CD4-positive, CD25-positive, alpha-beta regulatory T cell (primary cell): ENCODE measurements around the gene GTF3C2. TPM values are rescaled to one million over a fixed set of nuclear protein-coding genes. Genes with fewer than 3 reads are reported as not detected.
A peak's percentile ranks its signal among the peaks of the same experiment; 100 is the strongest.

Source experiments
- ATAC-seq, 2 donors: fragments of 150-1000 bp; cut with Tn5 transposase; one replicate each; pipeline ENCODE4 v1.10.0; 2021; ENCODE audit warnings: low read depth in 2 of 2, moderate number of reproducible peaks in 2 of 2, moderate library complexity in 1 of 2
- DNase-seq, 3 donors: peaks; one replicate each; pipeline versions ENCODE4 v3.0.0 to v3.0.0-alpha.2; 2012 to 2022; ENCODE audit warnings: mixed read lengths in 1 of 3
- H3K27ac ChIP-seq: one replicate; pipeline ENCODE4 v1.7.0; 2013; ENCODE audit warnings: mild to moderate bottlenecking, low read length; ENCODE audit not compliant: insufficient read depth, poor library complexity, severe bottlenecking
- H3K27me3 ChIP-seq: one replicate; pipeline ENCODE4 v1.7.0; 2013; ENCODE audit warnings: low read length; ENCODE audit not compliant: control insufficient read depth, insufficient read depth
- H3K36me3 ChIP-seq: one replicate; pipeline ENCODE4 v1.7.0; 2013; ENCODE audit warnings: mild to moderate bottlenecking, low read length, moderate library complexity; ENCODE audit not compliant: control insufficient read depth, insufficient read depth
- H3K4me1 ChIP-seq: 2 replicates; pipeline ENCODE4 v1.7.0; 2013; ENCODE audit warnings: mild to moderate bottlenecking, low read length; ENCODE audit not compliant: insufficient read depth, control insufficient read depth, poor library complexity, severe bottlenecking
- H3K4me3 ChIP-seq: one replicate; pipeline ENCODE4 v1.7.0; 2013; ENCODE audit warnings: low read depth, mild to moderate bottlenecking, low read length, moderate library complexity
- H3K9me3 ChIP-seq, 2 experiments: 1 replicate in 1 of 2; 2 replicates in 1 of 2; pipeline ENCODE4 v1.7.0; 2013; ENCODE audit warnings: low read length in 2 of 2, mild to moderate bottlenecking in 1 of 2, moderate library complexity in 1 of 2; ENCODE audit not compliant: control insufficient read depth in 2 of 2
- H3K27ac Mint-ChIP-seq, 3 donors: one replicate each; pipeline ENCODE4 v1.8.0; 2020 to 2022; ENCODE audit warnings: mild to moderate bottlenecking in 3 of 3, mixed read lengths in 3 of 3, moderate library complexity in 2 of 3
- H3K27me3 Mint-ChIP-seq: one replicate; pipeline ENCODE4 v1.8.0; 2022; ENCODE audit warnings: mild to moderate bottlenecking, mixed read lengths
- H3K36me3 Mint-ChIP-seq: one replicate; pipeline ENCODE4 v1.8.0; 2020; ENCODE audit warnings: mixed read lengths
- H3K4me1 Mint-ChIP-seq, 4 donors: one replicate each; pipeline ENCODE4 v1.8.0; 2020 to 2022; ENCODE audit warnings: mixed read lengths in 4 of 4, mild to moderate bottlenecking in 1 of 4
- H3K4me3 Mint-ChIP-seq, 4 donors: one replicate each; pipeline ENCODE4 v1.8.0; 2020 to 2022; ENCODE audit warnings: mild to moderate bottlenecking in 4 of 4, mixed read lengths in 4 of 4, moderate library complexity in 3 of 4
- H3K9me3 Mint-ChIP-seq, 7 donors: one replicate each; pipeline ENCODE4 v1.8.0; 2020 to 2022; ENCODE audit warnings: mixed read lengths in 7 of 7, mild to moderate bottlenecking in 3 of 7, moderate library complexity in 2 of 7
- polyA plus RNA-seq, 4 donors: library from polyadenylated mRNA; unstranded; fragments of 300-500 nt; fragmentation: Illumina TruSeq; gene quantifications; one replicate each; pipeline ENCODE4 v1.2.3, GENCODE V29; 2021
- total RNA-seq: library from RNA; stranded (reverse); gene quantifications from one replicate; pipeline ENCODE4 v1.2.3, GENCODE V29; 2022

GTF3C2 gene
- total and polyA plus RNA-seq, 5 donors from 2014 or later: 27.5 to 52.8 (median 35.6) TPM

DNA sequence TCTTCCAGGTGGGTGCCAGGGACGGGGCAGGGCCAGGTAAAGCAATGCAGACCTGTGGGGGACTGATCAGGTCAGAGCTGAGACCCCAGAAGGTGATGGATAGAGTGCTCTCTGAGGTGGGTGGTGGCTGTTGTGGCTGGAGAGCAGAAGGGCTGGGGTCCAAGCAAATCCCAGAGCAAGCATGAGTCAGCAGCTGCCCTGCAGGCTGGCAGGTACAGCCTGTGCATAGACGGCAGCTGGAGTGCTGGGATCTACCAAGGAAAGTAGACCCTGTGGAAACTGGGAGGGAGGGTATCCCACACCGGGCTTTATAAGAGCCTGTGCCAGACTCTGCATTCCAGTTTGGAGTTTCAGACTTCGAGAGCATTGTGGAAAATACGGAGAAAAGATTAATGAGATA, 73.7 kb downstream of the GTF3C2 start:
- Mint-ChIP-seq H3K27ac (no peak overlapping the region), H3K4me3 (no peak overlapping the region), H3K4me1 (peaks cover 2 to 5% (median 4%) of the 10 kb centered on the region in 4 donors), H3K36me3 (no peaks in the 10 kb centered on the region), H3K9me3 (no peaks in the 10 kb centered on the region), H3K27me3 (peaks cover 32% of the 10 kb centered on the region)
- Histone ChIP-seq H3K9me3 (no peaks in the 10 kb centered on the region), H3K4me1 (no peaks in the 10 kb centered on the region), H3K27me3 (peaks cover 13% of the 10 kb centered on the region), H3K4me3 (no peak overlapping the region), H3K36me3 (no peaks in the 10 kb centered on the region), H3K27ac (no peak overlapping the region)
- DNase-seq: no peak
- no peak for ATAC-seq

DNA sequence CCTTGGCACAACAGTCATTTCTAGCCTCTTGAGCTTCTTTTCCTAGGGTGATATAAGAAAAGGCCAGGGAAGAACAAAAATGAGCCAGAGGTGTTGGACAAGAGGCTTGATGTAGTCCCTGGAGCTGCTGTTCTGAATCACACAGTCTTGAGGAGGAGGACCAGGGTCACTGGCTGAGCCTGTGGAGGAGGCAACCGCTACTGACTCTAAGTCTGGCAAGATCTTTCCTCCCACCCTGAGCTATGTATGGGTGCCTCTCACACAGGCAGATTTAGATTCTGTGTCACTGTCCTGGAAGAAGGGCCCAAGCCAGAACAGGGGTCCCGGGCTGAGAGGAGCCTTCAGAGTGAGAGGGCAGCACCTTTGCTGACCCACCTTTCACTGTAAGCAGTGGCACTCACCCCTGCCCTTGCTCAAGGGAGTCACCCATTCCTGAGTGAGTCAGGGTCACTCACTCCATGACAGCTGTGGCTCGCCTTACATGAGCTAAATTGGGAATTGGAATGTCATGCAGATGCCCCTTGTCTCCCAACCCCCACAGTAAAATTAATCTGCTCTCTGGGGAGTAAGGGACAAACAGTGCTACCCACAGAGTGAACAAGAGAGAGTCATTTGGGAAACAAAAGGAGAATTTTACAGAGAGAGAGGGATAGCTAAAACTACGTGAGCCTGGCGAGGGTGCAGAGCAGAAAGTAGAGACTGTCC, 74.6 kb downstream of the GTF3C2 start, which contains the start of gene TRIM54:
TSS of gene TRIM54 (plus strand) at position 575 of the 705 bp plus-strand sequence. CDS start 303 bp downstream, outside the sequence.
- no peaks in the 10 kb centered on the region for H3K36me3 ChIP-seq
- peak within 1 kb of the TSS in 1 of 3 donors; percentile 53 for H3K27ac Mint-ChIP-seq
- no peak within 1 kb of the TSS for H3K27ac ChIP-seq
- no peak within 1 kb of the TSS for H3K4me3 Mint-ChIP-seq
- no peaks in the 10 kb centered on the region for H3K36me3 Mint-ChIP-seq
- ATAC-seq (no peak), DNase-seq (no peak)
- H3K27me3 ChIP-seq: peaks cover 10% of the 10 kb centered on the region
- no peaks in the 10 kb centered on the region for H3K9me3 ChIP-seq
- peaks cover 31% of the 10 kb centered on the region for H3K27me3 Mint-ChIP-seq
- H3K4me1 ChIP-seq: no peaks in the 10 kb centered on the region
- H3K4me1 Mint-ChIP-seq: peaks cover 2 to 5% (median 4%) of the 10 kb centered on the region in 4 donors
- H3K4me3 ChIP-seq: no peak within 1 kb of the TSS
- H3K9me3 Mint-ChIP-seq: no peaks in the 10 kb centered on the region

- no peaks in the 10 kb centered on the region for H3K9me3 ChIP-seq
- DNase-seq: no peak
- no peaks in the 10 kb centered on the region for H3K36me3 ChIP-seq
- H3K27me3 ChIP-seq: peaks cover 10% of the 10 kb centered on the region
- no peaks in the 10 kb centered on the region for H3K36me3 Mint-ChIP-seq
- peaks cover 33% of the 10 kb centered on the region for H3K27me3 Mint-ChIP-seq
- no peak for ATAC-seq
- no peak overlapping the region for H3K27ac ChIP-seq
- no peak overlapping the region for H3K4me3 ChIP-seq
- H3K27ac Mint-ChIP-seq: no peak overlapping the region
- no peak overlapping the region for H3K4me3 Mint-ChIP-seq
- no peaks in the 10 kb centered on the region for H3K9me3 Mint-ChIP-seq
- peaks cover 2 to 5% (median 4%) of the 10 kb centered on the region in 4 donors for H3K4me1 Mint-ChIP-seq
- no peaks in the 10 kb centered on the region for H3K4me1 ChIP-seq
Observed at GRCh38 chr2:27281442-27281841, 75.1 kb downstream of the GTF3C2 start.

GRCh38 chr2:27280826-27281225, 75.7 kb downstream of the GTF3C2 start:
- H3K4me1 ChIP-seq: no peaks in the 10 kb centered on the region
- ATAC-seq (no peak), DNase-seq (no peak)
- no peaks in the 10 kb centered on the region for H3K36me3 Mint-ChIP-seq
- H3K27me3 Mint-ChIP-seq: peaks cover 31% of the 10 kb centered on the region
- H3K27ac ChIP-seq: no peak overlapping the region
- no peaks in the 10 kb centered on the region for H3K9me3 ChIP-seq
- H3K27me3 ChIP-seq: peaks cover 10% of the 10 kb centered on the region
- no peaks in the 10 kb centered on the region for H3K9me3 Mint-ChIP-seq
- H3K4me3 Mint-ChIP-seq: no peak overlapping the region
- peaks cover 2 to 5% (median 4%) of the 10 kb centered on the region in 4 donors for H3K4me1 Mint-ChIP-seq
- H3K36me3 ChIP-seq: no peaks in the 10 kb centered on the region
- H3K27ac Mint-ChIP-seq: no peak overlapping the region
- H3K4me3 ChIP-seq: no peak overlapping the region

DNA sequence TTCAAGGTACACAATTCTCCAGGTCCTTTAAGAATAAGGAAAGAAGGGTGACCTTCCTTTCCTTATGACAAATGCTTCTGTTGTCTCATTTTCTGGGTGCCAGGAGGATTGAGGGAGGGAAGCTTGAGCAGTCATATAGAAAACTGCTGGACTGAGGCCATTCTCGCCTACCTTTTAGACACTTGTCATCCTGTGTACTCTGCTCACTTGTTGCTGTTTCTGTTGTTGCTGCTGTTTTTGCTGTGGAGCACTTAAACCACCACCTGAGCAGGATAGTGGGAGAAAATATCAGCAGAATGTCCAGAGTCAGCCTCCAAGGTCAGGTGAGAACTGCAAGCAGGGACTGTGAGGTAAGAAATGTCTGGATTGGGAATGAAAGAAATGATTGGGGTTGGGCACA, 78.6 kb downstream of the GTF3C2 start:
- peak overlapping the region in 1 of 3 donors; percentile 43 for H3K27ac Mint-ChIP-seq
- Histone ChIP-seq H3K4me3 (no peak overlapping the region), H3K9me3 (no peaks in the 10 kb centered on the region), H3K27me3 (peaks cover 3% of the 10 kb centered on the region), H3K36me3 (no peaks in the 10 kb centered on the region), H3K4me1 (no peaks in the 10 kb centered on the region), H3K27ac (no peak overlapping the region)
- peaks cover 30% of the 10 kb centered on the region for H3K27me3 Mint-ChIP-seq
- no peaks in the 10 kb centered on the region for H3K9me3 Mint-ChIP-seq
- DNase-seq: no peak
- no peaks in the 10 kb centered on the region for H3K36me3 Mint-ChIP-seq
- no peak for ATAC-seq
- H3K4me3 Mint-ChIP-seq: no peak overlapping the region
- peaks cover 2 to 5% (median 4%) of the 10 kb centered on the region in 4 donors for H3K4me1 Mint-ChIP-seq

Other genes with a start within 250 kb of the GTF3C2 start
- gene CGREF1, start 237.6 kb downstream of the GTF3C2 start, total RNA-seq: not detected
- under 1 TPM in 1 of 4 donors, not detected in 3; 0.20 TPM for gene CGREF1, start 237.6 kb downstream of the GTF3C2 start, polyA plus RNA-seq
- gene ABHD1, start 232.9 kb downstream of the GTF3C2 start, total RNA-seq: 0.89 TPM
- gene ABHD1, start 232.9 kb downstream of the GTF3C2 start, polyA plus RNA-seq: 1 to 10 TPM in 2 of 4 donors, under 1 TPM in 2; 0.21 to 1.7 (median 0.98) TPM
- gene PREB, start 222.1 kb downstream of the GTF3C2 start, total RNA-seq: 22.3 TPM
- gene PREB, start 222.1 kb downstream of the GTF3C2 start, polyA plus RNA-seq: 10 to 100 TPM; 60.3 to 90.7 (median 71.1) TPM
- not detected for gene PRR30, start 217.4 kb downstream of the GTF3C2 start, total RNA-seq
- not detected for gene PRR30, start 217.4 kb downstream of the GTF3C2 start, polyA plus RNA-seq
- not detected for gene TCF23, start 207.8 kb downstream of the GTF3C2 start, total RNA-seq
- gene TCF23, start 207.8 kb downstream of the GTF3C2 start, polyA plus RNA-seq: not detected
- gene ATRAID, start 144.7 kb downstream of the GTF3C2 start, total RNA-seq: 77.3 TPM
- gene ATRAID, start 144.7 kb downstream of the GTF3C2 start, polyA plus RNA-seq: 100 to 1,000 TPM; 338 to 375 (median 359) TPM
- 154 TPM for gene SLC5A6, start 144.5 kb downstream of the GTF3C2 start, total RNA-seq
- 10 to 100 TPM; 15.5 to 18.5 (median 17.0) TPM for gene SLC5A6, start 144.5 kb downstream of the GTF3C2 start, polyA plus RNA-seq
- gene CAD, start 139.4 kb downstream of the GTF3C2 start, total RNA-seq: 27.4 TPM
- gene CAD, start 139.4 kb downstream of the GTF3C2 start, polyA plus RNA-seq: 10 to 100 TPM; 12.2 to 18.4 (median 13.8) TPM
- gene SLC30A3, start 93.7 kb downstream of the GTF3C2 start, total RNA-seq: 0.10 TPM
- gene SLC30A3, start 93.7 kb downstream of the GTF3C2 start, polyA plus RNA-seq: under 1 TPM in 1 of 4 donors, not detected in 3; 0.05 TPM
- not detected for gene DNAJC5G, start 81.3 kb downstream of the GTF3C2 start, total RNA-seq
- not detected for gene DNAJC5G, start 81.3 kb downstream of the GTF3C2 start, polyA plus RNA-seq
- not detected for gene TRIM54, start 74.3 kb downstream of the GTF3C2 start, total RNA-seq
- gene TRIM54, start 74.3 kb downstream of the GTF3C2 start, polyA plus RNA-seq: under 1 TPM in 1 of 4 donors, not detected in 3; 0.10 TPM
- 2.2 TPM for gene UCN, start 48.3 kb downstream of the GTF3C2 start, total RNA-seq
- gene UCN, start 48.3 kb downstream of the GTF3C2 start, polyA plus RNA-seq: under 1 TPM in 3 of 4 donors, not detected in 1; 0.24 to 0.79 (median 0.32) TPM
- gene MPV17, start 33.7 kb downstream of the GTF3C2 start, total RNA-seq: 56.7 TPM
- gene MPV17, start 33.7 kb downstream of the GTF3C2 start, polyA plus RNA-seq: 100 to 1,000 TPM; 124 to 166 (median 133) TPM
- 33.2 TPM for gene EIF2B4, start 13.6 kb upstream of the GTF3C2 start, total RNA-seq
- 10 to 100 TPM; 27.3 to 38.8 (median 34.5) TPM for gene EIF2B4, start 13.6 kb upstream of the GTF3C2 start, polyA plus RNA-seq
- gene SNX17, start 13.9 kb upstream of the GTF3C2 start, total RNA-seq: 85.5 TPM
- gene SNX17, start 13.9 kb upstream of the GTF3C2 start, polyA plus RNA-seq: 100 to 1,000 TPM; 224 to 262 (median 243) TPM
- gene ZNF513, start 24.0 kb upstream of the GTF3C2 start, total RNA-seq: 20.9 TPM
- 1 to 10 TPM; 1.4 to 4.9 (median 3.5) TPM for gene ZNF513, start 24.0 kb upstream of the GTF3C2 start, polyA plus RNA-seq
- gene PPM1G, start 52.8 kb upstream of the GTF3C2 start, total RNA-seq: 73.7 TPM
- 100 to 1,000 TPM; 116 to 144 (median 118) TPM for gene PPM1G, start 52.8 kb upstream of the GTF3C2 start, polyA plus RNA-seq
- gene NRBP1, start 71.9 kb upstream of the GTF3C2 start, total RNA-seq: 182 TPM
- 100 to 1,000 TPM in 3 of 4 donors, 10 to 100 TPM in 1; 87.1 to 122 (median 109) TPM for gene NRBP1, start 71.9 kb upstream of the GTF3C2 start, polyA plus RNA-seq
- gene KRTCAP3, start 85.6 kb upstream of the GTF3C2 start, total RNA-seq: 10.0 TPM
- gene KRTCAP3, start 85.6 kb upstream of the GTF3C2 start, polyA plus RNA-seq: 1 to 10 TPM; 2.0 to 7.7 (median 2.3) TPM
- 10.3 TPM for gene IFT172, start 133.0 kb upstream of the GTF3C2 start, total RNA-seq
- 1 to 10 TPM; 1.1 to 2.9 (median 1.4) TPM for gene IFT172, start 133.0 kb upstream of the GTF3C2 start, polyA plus RNA-seq
- gene FNDC4, start 138.4 kb upstream of the GTF3C2 start, total RNA-seq: 0.39 TPM
- not detected for gene FNDC4, start 138.4 kb upstream of the GTF3C2 start, polyA plus RNA-seq
- not detected for gene GCKR, start 140.1 kb upstream of the GTF3C2 start, total RNA-seq
- not detected for gene GCKR, start 140.1 kb upstream of the GTF3C2 start, polyA plus RNA-seq
- 29.3 TPM for gene ZNF512, start 226.3 kb upstream of the GTF3C2 start, total RNA-seq
- gene ZNF512, start 226.3 kb upstream of the GTF3C2 start, polyA plus RNA-seq: 10 to 100 TPM; 29.3 to 47.8 (median 39.6) TPM